HepG2 (cell line): ENCODE data around the gene GBP1. TPM values are rescaled to one million over a fixed set of nuclear protein-coding genes. Genes with fewer than 3 reads are reported as not detected.

Experiments used
- ATAC-seq: fragments of 200-7000 bp; cut with Tn5 transposase; 3 replicates; pipeline ENCODE4 v1.9.1; 2020; ENCODE audit warnings: mild to moderate bottlenecking, moderate library complexity
- BruUV-seq: library from RNA; stranded (reverse); fragments of 400-500 nt; replicated peaks from 2 replicates; lab custom pipeline; 2021; lab: Mats Ljungman, UMichigan
- CTCF ChIA-PET: fragments of 300-600 bp; formaldehyde crosslinking; extraction: SDS; loops from one replicate; lab custom pipeline; 2021; ENCODE audit warnings: low total read pairs, inconsistent platforms, low intra/inter-chr PET ratio; lab: Yijun Ruan, JAX
- POLR2A ChIA-PET: fragments of 350-600 bp; sonication (Branson Sonifier 250); formaldehyde crosslinking; loops from one replicate; lab custom pipeline; 2020; ENCODE audit warnings: antibody characterized with exemption, inconsistent platforms; lab: Yijun Ruan, JAX
- DNase-seq: peaks from one replicate; pipeline ENCODE4 v3.0.0-alpha.2; 2015; ENCODE audit warnings: low spot score
- FAIRE-seq: peaks from 3 replicates; lab custom pipeline; 2011; peaks lifted over from hg19 to GRCh38; lab: Jason Lieb, UNC
- H2AFZ ChIP-seq: one replicate; pipeline ENCODE4 v1.6.1; 2011; ENCODE audit warnings: low read length, inconsistent platforms
- H3K27ac ChIP-seq: fragments of 300-600 bp; 3 replicates; pipeline ENCODE4 v1.8.0; 2011; ENCODE audit warnings: mixed run types, mild to moderate bottlenecking, mixed read lengths, low read length, inconsistent platforms; ENCODE audit not compliant: insufficient read depth; ENCODE audit errors: extremely low read length
- H3K27me3 ChIP-seq, 2 experiments: fragments of 200-600 bp in 1 of 2; 2 replicates in 1 of 2; 3 replicates in 1 of 2; pipeline versions ENCODE4 v1.6.0 to v1.8.0; 2011; ENCODE audit warnings: low read length in 2 of 2, mild to moderate bottlenecking in 2 of 2, moderate library complexity in 2 of 2, inconsistent platforms in 1 of 2; ENCODE audit not compliant: insufficient read depth in 2 of 2, control insufficient read depth in 1 of 2
- H3K36me3 ChIP-seq, 2 experiments: fragments of 200-600 bp in 1 of 2; replicated peaks in 1 of 2; 2 replicates in 1 of 2; 3 replicates in 1 of 2; pipeline versions ENCODE4 v1.5.1 to v1.8.0; 2011; ENCODE audit warnings: low read length in 2 of 2, inconsistent platforms in 1 of 2; ENCODE audit not compliant: insufficient read depth in 2 of 2, control insufficient read depth in 1 of 2
- H3K4me1 ChIP-seq: 2 replicates; pipeline ENCODE4 v1.5.1; 2012; ENCODE audit warnings: low read length, inconsistent platforms; ENCODE audit not compliant: insufficient read depth
- H3K4me2 ChIP-seq: 2 replicates; pipeline ENCODE4 v1.6.0; 2011; ENCODE audit warnings: low read depth, low read length, inconsistent platforms
- H3K4me3 ChIP-seq, 3 experiments: fragments of 200-600 bp in 1 of 3; sonication (generic), shearing (Covaris generic) in 1 of 3; replicated peaks in 1 of 3; 2 replicates each; pipeline ENCODE4 v1.5.1; 2011 to 2016; ENCODE audit warnings: low read length in 3 of 3, inconsistent platforms in 2 of 3, low read depth in 2 of 3, mild to moderate bottlenecking in 2 of 3, control low read depth in 1 of 3, mixed read lengths in 1 of 3; ENCODE audit not compliant: insufficient read depth in 1 of 3
- H3K79me2 ChIP-seq: one replicate; pipeline ENCODE4 v1.6.1; 2011; ENCODE audit warnings: low read length, inconsistent platforms; ENCODE audit not compliant: insufficient read depth
- H3K9ac ChIP-seq: 2 replicates; pipeline ENCODE4 v1.6.0; 2011; ENCODE audit warnings: mild to moderate bottlenecking, low read depth, low read length, inconsistent platforms; ENCODE audit not compliant: insufficient read depth
- H3K9me3 ChIP-seq: 2 replicates; pipeline ENCODE4 v1.5.1; 2012; ENCODE audit warnings: mild to moderate bottlenecking, low read length
- H4K20me1 ChIP-seq: 2 replicates; pipeline ENCODE4 v1.6.0; 2011; ENCODE audit warnings: inconsistent platforms, mild to moderate bottlenecking, low read length, moderate library complexity; ENCODE audit not compliant: insufficient read depth
- ADNP ChIP-seq: sonication (generic); formaldehyde crosslinking; IDR thresholded peaks from 2 replicates; pipeline ENCODE4 v1.4.0; 2020; ENCODE audit warnings: missing genetic modification reagents
- ASH2L ChIP-seq: fragments of 300-600, 200-600 bp; sonication (generic); IDR thresholded peaks from 2 replicates; pipeline ENCODE4 v1.7.0; 2017; ENCODE audit warnings: low read depth, mild to moderate bottlenecking, moderate library complexity, mixed read lengths, low read length; ENCODE audit not compliant: insufficient read length
- FOXA1 ChIP-seq, 2 experiments: fragments of 450-650 bp in 1 of 2; sonication (generic) in 1 of 2; formaldehyde crosslinking in 1 of 2; IDR thresholded peaks; 2 replicates each; pipeline versions ENCODE4 v1.4.0 to v1.6.1; 2016 to 2020; ENCODE audit warnings: missing genetic modification reagents in 1 of 2
- HCFC1 ChIP-seq: fragments of 150-350 bp; IDR thresholded peaks from 2 replicates; pipeline ENCODE4 v1.6.1; 2014; ENCODE audit warnings: low read depth, low read length
- KLF15 ChIP-seq: sonication (generic); formaldehyde crosslinking; IDR thresholded peaks from 2 replicates; pipeline ENCODE4 v1.8.1; 2023; ENCODE audit warnings: borderline replicate concordance, mild to moderate bottlenecking, inconsistent platforms, missing genetic modification reagents, mixed read lengths
- NFIC ChIP-seq: IDR thresholded peaks from 2 replicates; pipeline ENCODE4 v1.6.1; 2012; ENCODE audit warnings: mild to moderate bottlenecking, low read length, inconsistent platforms
- PLRG1 ChIP-seq: fragments of 450-650 bp; conservative IDR thresholded peaks from 2 replicates; pipeline ENCODE4 v1.6.1; 2016
- POGK ChIP-seq: sonication (generic); formaldehyde crosslinking; conservative IDR thresholded peaks from 2 replicates; pipeline ENCODE4 v1.8.0; 2022; ENCODE audit warnings: mild to moderate bottlenecking, moderate library complexity, missing genetic modification reagents
- RCOR2 ChIP-seq: IDR thresholded peaks from 2 replicates; pipeline ENCODE4 v1.6.1; 2016; ENCODE audit warnings: missing biosample characterization, missing genetic modification reagents
- ZNF207 ChIP-seq: fragments of 450-650 bp; IDR thresholded peaks from 2 replicates; pipeline ENCODE4 v1.6.1; 2016; ENCODE audit warnings: antibody characterized with exemption, borderline replicate concordance
- ZNF260 ChIP-seq: sonication (generic); formaldehyde crosslinking; IDR thresholded peaks from 2 replicates; pipeline ENCODE4 v1.4.0; 2020; ENCODE audit warnings: missing genetic modification reagents, low read depth, mild to moderate bottlenecking, borderline replicate concordance
- WGBS: methylation state at CpG from one replicate; pipeline ENCODE4 v1.1.6; 2017; ENCODE audit warnings: low lambda C conversion rate; 5-methylcytosine and 5-hydroxymethylcytosine counted together
- in situ Hi-C: cut with HindIII; loops from 2 replicates; pipeline ENCODE4 v1.10.0; 2017; ENCODE audit warnings: low pct_unique_long_range_greater_than_20kb; ENCODE audit not compliant: extremely low pct_ligation_motif_present
- intact Hi-C: fragments of 100-400 bp; cut with micrococcal nuclease; formaldehyde crosslinking; loops from one replicate; pipeline ENCODE4 v1.10.0; 2022; ENCODE audit not compliant: unreplicated experiment
- polyA plus RNA-seq, 8 experiments: library from polyadenylated mRNA; depleted of rRNA in 3 of 8; stranded (reverse) in 7 of 8; unstranded in 1 of 8; fragments of >200 nt; fragmentation: Illumina TruSeq in 4 of 8; extraction: Trizol in 4 of 8; gene quantifications; 2 replicates each; pipeline versions ENCODE4 v1.2.1 to v1.2.3, GENCODE V29; 2011 to 2016; ENCODE audit warnings: low read depth in 4 of 8, missing spikeins in 1 of 8, mixed read lengths in 1 of 8; ENCODE audit not compliant: insufficient read depth in 1 of 8
- total RNA-seq, 5 experiments: library from RNA; depleted of rRNA; stranded (reverse); fragments of >200 nt; fragmentation: Illumina TruSeq; extraction: Trizol; gene quantifications; 2 replicates each; pipeline ENCODE4 v1.2.3, GENCODE V29; 2016; ENCODE audit warnings: low read depth in 1 of 5
- TF ChIP-seq, protein P1 (sequence below): sonication (generic); formaldehyde crosslinking; IDR thresholded peaks from 2 replicates; pipeline ENCODE4 v1.4.0; 2020; ENCODE audit warnings: missing genetic modification reagents
- TF ChIP-seq, protein P2 (sequence below): sonication (generic); formaldehyde crosslinking; IDR thresholded peaks from 2 replicates; pipeline ENCODE4 v1.9.0; 2021; ENCODE audit warnings: missing genetic modification reagents, mild to moderate bottlenecking, borderline replicate concordance
- TF ChIP-seq, protein P3 (sequence below): sonication (generic); formaldehyde crosslinking; conservative IDR thresholded peaks from 2 replicates; pipeline ENCODE4 v1.4.0; 2020; ENCODE audit warnings: missing genetic modification reagents

The GBP1 gene
- total and polyA plus RNA-seq, 2 of the 13 experiments (the other 11 are each of a cell fraction or from before 2014, with no cell fraction given), result 0.62 to 2.3 TPM

GRCh38 chr1:89070509-89070908, 5.5 kb upstream of the GBP1 start:
- Histone ChIP-seq H4K20me1 (no peaks in the 10 kb centered on the region), H3K27me3 (no peaks in the 10 kb centered on the region), H3K4me1 (peaks cover 17% of the 10 kb centered on the region), H3K4me3 (no peak overlapping the region), H3K4me2 (no peak overlapping the region), H3K9ac (no peak overlapping the region), H3K36me3 (no peaks in the 10 kb centered on the region), H3K79me2 (no peaks in the 10 kb centered on the region), H3K27ac (no peak overlapping the region), H3K9me3 (no peaks in the 10 kb centered on the region), H2AFZ (no peak overlapping the region)
- in situ Hi-C loops (no loop called here), intact Hi-C loops (no loop called here)
- BruUV-seq, result no TSS peak
- TF ChIP-seq POGK (CRISPR knock-in tag) (no peak), HCFC1 (no peak), RCOR2 (CRISPR knock-in tag) (no peak), ADNP (no peak), KLF15 (no peak), NFIC (no peak), ZNF207 (no peak), ASH2L (no peak), ZNF260 (no peak), FOXA1 (IDR thresholded peaks at IDR 0.05) (no peak), FOXA1 (CRISPR knock-in tag; IDR thresholded peaks at IDR 0.05) (no peak), PLRG1 (no peak)
- TF ChIP-seq, protein P1, sequence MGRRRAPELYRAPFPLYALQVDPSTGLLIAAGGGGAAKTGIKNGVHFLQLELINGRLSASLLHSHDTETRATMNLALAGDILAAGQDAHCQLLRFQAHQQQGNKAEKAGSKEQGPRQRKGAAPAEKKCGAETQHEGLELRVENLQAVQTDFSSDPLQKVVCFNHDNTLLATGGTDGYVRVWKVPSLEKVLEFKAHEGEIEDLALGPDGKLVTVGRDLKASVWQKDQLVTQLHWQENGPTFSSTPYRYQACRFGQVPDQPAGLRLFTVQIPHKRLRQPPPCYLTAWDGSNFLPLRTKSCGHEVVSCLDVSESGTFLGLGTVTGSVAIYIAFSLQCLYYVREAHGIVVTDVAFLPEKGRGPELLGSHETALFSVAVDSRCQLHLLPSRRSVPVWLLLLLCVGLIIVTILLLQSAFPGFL (CRISPR knock-in tag), result no peak
- TF ChIP-seq, protein P2, sequence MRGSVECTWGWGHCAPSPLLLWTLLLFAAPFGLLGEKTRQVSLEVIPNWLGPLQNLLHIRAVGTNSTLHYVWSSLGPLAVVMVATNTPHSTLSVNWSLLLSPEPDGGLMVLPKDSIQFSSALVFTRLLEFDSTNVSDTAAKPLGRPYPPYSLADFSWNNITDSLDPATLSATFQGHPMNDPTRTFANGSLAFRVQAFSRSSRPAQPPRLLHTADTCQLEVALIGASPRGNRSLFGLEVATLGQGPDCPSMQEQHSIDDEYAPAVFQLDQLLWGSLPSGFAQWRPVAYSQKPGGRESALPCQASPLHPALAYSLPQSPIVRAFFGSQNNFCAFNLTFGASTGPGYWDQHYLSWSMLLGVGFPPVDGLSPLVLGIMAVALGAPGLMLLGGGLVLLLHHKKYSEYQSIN (CRISPR knock-in tag), result no peak
- TF ChIP-seq, protein P3, sequence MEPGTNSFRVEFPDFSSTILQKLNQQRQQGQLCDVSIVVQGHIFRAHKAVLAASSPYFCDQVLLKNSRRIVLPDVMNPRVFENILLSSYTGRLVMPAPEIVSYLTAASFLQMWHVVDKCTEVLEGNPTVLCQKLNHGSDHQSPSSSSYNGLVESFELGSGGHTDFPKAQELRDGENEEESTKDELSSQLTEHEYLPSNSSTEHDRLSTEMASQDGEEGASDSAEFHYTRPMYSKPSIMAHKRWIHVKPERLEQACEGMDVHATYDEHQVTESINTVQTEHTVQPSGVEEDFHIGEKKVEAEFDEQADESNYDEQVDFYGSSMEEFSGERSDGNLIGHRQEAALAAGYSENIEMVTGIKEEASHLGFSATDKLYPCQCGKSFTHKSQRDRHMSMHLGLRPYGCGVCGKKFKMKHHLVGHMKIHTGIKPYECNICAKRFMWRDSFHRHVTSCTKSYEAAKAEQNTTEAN (CRISPR knock-in tag), result no peak
- no peak for DNase-seq
- ChIA-PET POLR2A (no interaction called here), CTCF (no interaction called here)
- no peak for ATAC-seq
- 100% methylated on average over 1 of the region's 1 CpG for WGBS
- FAIRE-seq, result no peak
